H1 (cell line): ENCODE measurements around the gene FGF18. TPM values are rescaled to one million over a fixed set of nuclear protein-coding genes. Genes with fewer than 3 reads are reported as not detected.

Experiments
- CTCF ChIA-PET: fragments of 300-600 bp; sonication (Branson Sonifier 250); formaldehyde crosslinking; loops from one replicate; lab custom pipeline; 2021; ENCODE audit not compliant: partially characterized antibody; lab: Charles Lee
- POLR2A ChIA-PET: fragments of 300-600 bp; sonication (Branson Sonifier 250); formaldehyde crosslinking; loops from one replicate; lab custom pipeline; 2021; ENCODE audit warnings: inconsistent platforms; ENCODE audit not compliant: partially characterized antibody; lab: Charles Lee
- DNase-seq, 2 experiments: peaks; one replicate each; pipeline versions ENCODE4 v3.0.0 to v3.0.0-alpha.2; 2010 to 2022; ENCODE audit warnings: low spot score in 2 of 2, low read depth in 1 of 2, mixed read lengths in 1 of 2
- FAIRE-seq: peaks from 2 replicates; lab custom pipeline; 2011; peaks lifted over from hg19 to GRCh38; lab: Jason Lieb, UNC
- H2AFZ ChIP-seq: 2 replicates; pipeline ENCODE4 v1.8.1; 2012; ENCODE audit warnings: low read length, inconsistent platforms
- H2AK5ac ChIP-seq: 2 replicates; pipeline ENCODE4 v1.6.1; 2013; ENCODE audit warnings: low read depth, low read length
- H2BK120ac ChIP-seq: replicated peaks from 2 replicates; pipeline ENCODE3; 2013; ENCODE audit warnings: low read depth, low read length, inconsistent platforms
- H2BK12ac ChIP-seq: 2 replicates; pipeline ENCODE4 v1.6.1; 2013; ENCODE audit warnings: low read depth, low read length
- H2BK15ac ChIP-seq: 2 replicates; pipeline ENCODE4 v1.6.1; 2013; ENCODE audit warnings: low read length
- H2BK20ac ChIP-seq: 2 replicates; pipeline ENCODE4 v1.6.1; 2013; ENCODE audit warnings: low read length
- H2BK5ac ChIP-seq: 2 replicates; pipeline ENCODE4 v1.6.1; 2013; ENCODE audit warnings: low read depth, low read length
- H3K14ac ChIP-seq: 2 replicates; pipeline ENCODE4 v1.6.1; 2013; ENCODE audit warnings: inconsistent platforms; ENCODE audit not compliant: insufficient read length
- H3K18ac ChIP-seq: 2 replicates; pipeline ENCODE4 v1.6.1; 2013; ENCODE audit warnings: low read length; ENCODE audit errors: extremely low read depth
- H3K23ac ChIP-seq: 2 replicates; pipeline ENCODE4 v1.6.1; 2013; ENCODE audit warnings: inconsistent platforms; ENCODE audit not compliant: insufficient read length
- H3K23me2 ChIP-seq: 2 replicates; pipeline ENCODE4 v1.6.1; 2013; ENCODE audit warnings: low read depth, low read length
- H3K27ac ChIP-seq: 2 replicates; pipeline ENCODE4 v1.6.1; 2011; ENCODE audit warnings: low read depth, low read length, inconsistent platforms
- H3K27me3 ChIP-seq, 4 experiments: replicated peaks in 1 of 4; 1 replicate in 1 of 4; 2 replicates in 3 of 4; pipeline versions ENCODE4 v1.6.1 to v1.8.1; 2011 to 2013; ENCODE audit warnings: low read length in 3 of 4, mild to moderate bottlenecking in 3 of 4, inconsistent platforms in 2 of 4, mixed read lengths in 2 of 4, moderate library complexity in 1 of 4; ENCODE audit not compliant: control insufficient read depth in 3 of 4, insufficient read depth in 3 of 4; ENCODE audit errors: extremely low read depth in 1 of 4
- H3K36me3 ChIP-seq, 4 experiments: 2 replicates each; pipeline versions ENCODE4 v1.6.1 to v1.8.1; 2011 to 2013; ENCODE audit warnings: mild to moderate bottlenecking in 4 of 4, low read length in 3 of 4, moderate library complexity in 2 of 4, control low read depth in 1 of 4, inconsistent platforms in 1 of 4; ENCODE audit not compliant: insufficient read depth in 4 of 4, control insufficient read depth in 2 of 4
- H3K4ac ChIP-seq: replicated peaks from 2 replicates; pipeline ENCODE3; 2013; ENCODE audit warnings: low read length, low read depth, mixed read lengths, inconsistent platforms; ENCODE audit not compliant: insufficient read length
- H3K4me1 ChIP-seq, 4 experiments: replicated peaks in 1 of 4; 1 replicate in 1 of 4; 2 replicates in 3 of 4; pipeline versions ENCODE4 v1.6.1 to v1.8.1; 2011 to 2013; ENCODE audit warnings: low read length in 3 of 4, inconsistent platforms in 2 of 4, mixed read lengths in 1 of 4; ENCODE audit not compliant: insufficient read depth in 4 of 4, control insufficient read depth in 3 of 4
- H3K4me2 ChIP-seq, 2 experiments: 2 replicates each; pipeline versions ENCODE4 v1.6.1 to v1.8.1; 2011 to 2013; ENCODE audit warnings: low read depth in 2 of 2, low read length in 2 of 2, control low read depth in 1 of 2, inconsistent platforms in 1 of 2, mild to moderate bottlenecking in 1 of 2; ENCODE audit not compliant: insufficient read depth in 1 of 2
- H3K4me3 ChIP-seq, 4 experiments: fragments of 200-600, 300-600 bp in 1 of 4; sonication (generic), shearing (Covaris generic), sonication (Bioruptor Twin) in 1 of 4; 2 replicates each; pipeline versions ENCODE4 v1.5.1 to v1.8.1; 2011 to 2016; ENCODE audit warnings: low read length in 4 of 4, low read depth in 3 of 4, control low read depth in 2 of 4, inconsistent platforms in 2 of 4, mild to moderate bottlenecking in 2 of 4, mixed read lengths in 1 of 4, moderate library complexity in 1 of 4; ENCODE audit not compliant: insufficient read depth in 2 of 4; ENCODE audit errors: extremely low read depth in 1 of 4
- H3K56ac ChIP-seq: replicated peaks from 2 replicates; pipeline ENCODE3; 2013; ENCODE audit warnings: low read depth, mild to moderate bottlenecking, mixed read lengths, low read length, inconsistent platforms; ENCODE audit not compliant: insufficient read length
- H3K79me1 ChIP-seq: 2 replicates; pipeline ENCODE4 v1.6.1; 2013; ENCODE audit warnings: low read depth, low read length, control low read depth
- H3K79me2 ChIP-seq, 2 experiments: 2 replicates each; pipeline versions ENCODE4 v1.6.1 to v1.8.1; 2012 to 2013; ENCODE audit warnings: low read length in 2 of 2, mild to moderate bottlenecking in 2 of 2, inconsistent platforms in 1 of 2; ENCODE audit not compliant: insufficient read depth in 2 of 2, control insufficient read depth in 1 of 2
- H3K9ac ChIP-seq, 4 experiments: replicated peaks in 1 of 4; 1 replicate in 1 of 4; 2 replicates in 3 of 4; pipeline versions ENCODE4 v1.6.1 to v1.8.1; 2011 to 2013; ENCODE audit warnings: low read depth in 3 of 4, low read length in 3 of 4, control low read depth in 2 of 4, mild to moderate bottlenecking in 2 of 4, moderate library complexity in 2 of 4, inconsistent platforms in 1 of 4; ENCODE audit errors: extremely low read depth in 1 of 4
- H3K9me3 ChIP-seq, 2 experiments: 2 replicates each; pipeline versions ENCODE4 v1.6.1 to v1.8.1; 2012 to 2013; ENCODE audit warnings: mild to moderate bottlenecking in 2 of 2, moderate library complexity in 2 of 2, control low read depth in 1 of 2, inconsistent platforms in 1 of 2, low read depth in 1 of 2, low read length in 1 of 2, mixed read lengths in 1 of 2; ENCODE audit not compliant: insufficient read depth in 2 of 2
- H4K20me1 ChIP-seq, 2 experiments: replicated peaks in 1 of 2; 2 replicates each; pipeline versions ENCODE3 to v1.8.1; 2011 to 2013; ENCODE audit warnings: inconsistent platforms in 2 of 2, low read length in 2 of 2, mild to moderate bottlenecking in 1 of 2; ENCODE audit not compliant: insufficient read depth in 2 of 2, control insufficient read depth in 1 of 2
- H4K5ac ChIP-seq: 2 replicates; pipeline ENCODE4 v1.6.1; 2013; ENCODE audit warnings: low read length, low read depth, mixed read lengths, inconsistent platforms; ENCODE audit not compliant: insufficient read length
- H4K8ac ChIP-seq: 2 replicates; pipeline ENCODE4 v1.8.0; 2013; ENCODE audit warnings: mild to moderate bottlenecking, moderate library complexity, low read length, inconsistent platforms; ENCODE audit not compliant: insufficient read depth; ENCODE audit errors: extremely low read depth
- H4K91ac ChIP-seq: replicated peaks from 2 replicates; pipeline ENCODE3; 2013; ENCODE audit warnings: low read length, mixed read lengths, inconsistent platforms; ENCODE audit not compliant: insufficient read length
- BACH1 ChIP-seq: IDR thresholded peaks from 2 replicates; pipeline ENCODE4 v1.6.1; 2012; ENCODE audit warnings: low read length, improper control_type of control experiment
- CEBPB ChIP-seq: IDR thresholded peaks from 2 replicates; pipeline ENCODE4 v1.6.1; 2012; ENCODE audit warnings: low read depth, low read length
- CHD1 ChIP-seq: IDR thresholded peaks from 2 replicates; pipeline ENCODE4 v1.6.1; 2012; ENCODE audit warnings: low read depth, low read length, improper control_type of control experiment
- EP300 ChIP-seq, 2 experiments: IDR thresholded peaks; 1 replicate in 1 of 2; 2 replicates in 1 of 2; pipeline ENCODE4 v1.6.1; 2011 to 2012; ENCODE audit warnings: low read depth in 2 of 2, low read length in 2 of 2, mild to moderate bottlenecking in 2 of 2, borderline replicate concordance in 1 of 2, inconsistent platforms in 1 of 2, moderate library complexity in 1 of 2
- FOSL1 ChIP-seq: IDR thresholded peaks from 2 replicates; pipeline ENCODE4 v1.6.1; 2011; ENCODE audit warnings: mild to moderate bottlenecking, low read depth, low read length, moderate library complexity; ENCODE audit not compliant: insufficient read depth
- GABPA ChIP-seq: IDR thresholded peaks from 2 replicates; pipeline ENCODE4 v1.6.1; 2011; ENCODE audit warnings: mild to moderate bottlenecking, low read length, moderate library complexity, borderline replicate concordance; ENCODE audit not compliant: insufficient read depth
- HDAC6 ChIP-seq: IDR thresholded peaks from one replicate; pipeline ENCODE4 v1.7.1; 2012; ENCODE audit warnings: low read depth, mild to moderate bottlenecking, inconsistent platforms, low read length, moderate library complexity
- JUN ChIP-seq: IDR thresholded peaks from 2 replicates; pipeline ENCODE4 v1.6.1; 2011; ENCODE audit warnings: low read depth, mild to moderate bottlenecking, improper control_type of control experiment, low read length
- JUND ChIP-seq: IDR thresholded peaks from 2 replicates; pipeline ENCODE4 v1.6.1; 2011; ENCODE audit warnings: mild to moderate bottlenecking, improper control_type of control experiment, low read length
- KDM4A ChIP-seq: IDR thresholded peaks from one replicate; pipeline ENCODE4 v1.7.1; 2012; ENCODE audit warnings: low read depth, mild to moderate bottlenecking, moderate library complexity, low read length, inconsistent platforms; ENCODE audit not compliant: severe bottlenecking
- NANOG ChIP-seq: IDR thresholded peaks from 2 replicates; pipeline ENCODE4 v1.6.1; 2011; ENCODE audit warnings: low read length, low read depth, mild to moderate bottlenecking, inconsistent platforms; ENCODE audit not compliant: insufficient read depth, poor library complexity, severe bottlenecking
- POLR2A ChIP-seq, 2 experiments: IDR thresholded peaks; 1 replicate in 1 of 2; 2 replicates in 1 of 2; pipeline ENCODE4 v1.6.1; 2011; ENCODE audit warnings: low read depth in 2 of 2, low read length in 2 of 2, mild to moderate bottlenecking in 2 of 2; ENCODE audit errors: control extremely low read depth in 1 of 2
- POU5F1 ChIP-seq: IDR thresholded peaks from 2 replicates; pipeline ENCODE4 v1.6.1; 2011; ENCODE audit warnings: low read depth, mild to moderate bottlenecking, low read length, moderate library complexity
- RBBP5 ChIP-seq: IDR thresholded peaks from 2 replicates; pipeline ENCODE4 v1.7.1; 2012; ENCODE audit warnings: low read depth, mild to moderate bottlenecking, inconsistent platforms, low read length, moderate library complexity, borderline replicate concordance
- TCF12 ChIP-seq: IDR thresholded peaks from 2 replicates; pipeline ENCODE4 v1.6.1; 2011; ENCODE audit warnings: low read depth, mild to moderate bottlenecking, low read length
- WGBS, 2 experiments: shearing (Covaris generic) in 1 of 2; methylation state at CpG; one replicate each; pipeline versions ENCODE4 v1.1.6 to v1.1.7; 2013 to 2015; ENCODE audit warnings: low lambda C conversion rate in 2 of 2, mixed read lengths in 2 of 2, inconsistent platforms in 1 of 2, low coverage in 1 of 2, missing lambda C conversion rate in 1 of 2; ENCODE audit not compliant: insufficient replicate concordance in 2 of 2, insufficient coverage in 1 of 2, insufficient read length in 1 of 2; ENCODE audit errors: extremely low coverage in 1 of 2, missing lambda C conversion rate in 1 of 2; 5-methylcytosine and 5-hydroxymethylcytosine counted together
- polyA plus RNA-seq, 7 experiments: library from polyadenylated mRNA; depleted of rRNA in 3 of 7; stranded (reverse) in 5 of 7; unstranded in 2 of 7; fragments of >200 nt in 5 of 7; fragments of 200-250 nt in 2 of 7; gene quantifications; 1 replicate in 5 of 7; 2 replicates in 1 of 7; 4 replicates in 1 of 7; pipeline versions ENCODE4 v1.2.1 to v1.2.3, GENCODE V29; 2011 to 2013; ENCODE audit warnings: missing spikeins in 2 of 7, mixed read lengths in 2 of 7
- total RNA-seq: library from RNA; stranded (reverse); fragmentation: NEBNext Ultra II Directional; extraction: Animal tissue kit (Norgen Biotek cat#: 25700); gene quantifications from 2 replicates; pipeline ENCODE4 v1.2.1, GENCODE V29; 2021

The FGF18 gene
- total and polyA plus RNA-seq, 2 of the 8 experiments (the other 6 are each of a cell fraction or from before 2014, with no cell fraction given), result 0.54 to 1.3 TPM

GRCh38 chr5:171369898-171370297 is 49.5 kb upstream of the FGF18 start:
- CTCF ChIA-PET, result interaction anchor here (0.6 to 2.7 kb wide), 7 partner anchors 10 to 108 kb away, joined by 3 to 10 read pairs (median 3); partner anchors contain the start of gene TLX3
- no peak overlapping the region for H3K4ac ChIP-seq
- 0 out of 2 replicates have a peak, but pooled peaks cover 2% of the 10 kb centered on the region for H3K79me1 ChIP-seq
- no peak overlapping the region for H2BK12ac ChIP-seq
- no peak overlapping the region for H3K27ac ChIP-seq
- no peaks in the 10 kb centered on the region for H3K4me1 ChIP-seq
- H3K23me2 ChIP-seq, result no peaks in the 10 kb centered on the region
- H4K20me1 ChIP-seq, result no peaks in the 10 kb centered on the region
- H3K56ac ChIP-seq, result no peak overlapping the region
- H2BK120ac ChIP-seq, result no peak overlapping the region
- FAIRE-seq (no peak), DNase-seq (no peak)
- no peak overlapping the region for H3K4me2 ChIP-seq
- no peak overlapping the region for H4K91ac ChIP-seq
- H3K27me3 ChIP-seq, result no peaks in the 10 kb centered on the region
- H2BK20ac ChIP-seq, result no peak overlapping the region
- POLR2A ChIA-PET, result interaction anchor here (1.3 to 10.9 kb wide), 3 partner anchors 10 to 23 kb away, joined by 3 to 105 read pairs (median 4); partner anchors contain the start of gene NPM1
- H2AK5ac ChIP-seq, result no peak overlapping the region
- no peak overlapping the region for H2BK15ac ChIP-seq
- no peak overlapping the region for H3K18ac ChIP-seq
- no peak overlapping the region for H3K23ac ChIP-seq
- H3K36me3 ChIP-seq, result no peaks in the 10 kb centered on the region
- H4K5ac ChIP-seq, result no peak overlapping the region
- H3K4me3 ChIP-seq, result no peak overlapping the region
- no peak overlapping the region for H2AFZ ChIP-seq
- H3K9me3 ChIP-seq, result no peaks in the 10 kb centered on the region
- H3K14ac ChIP-seq, result no peak overlapping the region
- H2BK5ac ChIP-seq, result no peak overlapping the region
- no peaks in the 10 kb centered on the region for H3K79me2 ChIP-seq
- 91% methylated on average over 4 of the region's 4 CpGs; no CpG with 5 or more reads in 1 of the 2 experiments for WGBS, 2 experiments
- H4K8ac ChIP-seq, result no peak overlapping the region
- no peak overlapping the region for H3K9ac ChIP-seq
- no peak for TF ChIP-seq NANOG
- no peak for TF ChIP-seq POLR2A (IDR thresholded peaks at IDR 0.05; ENCODE audit: control extremely low read depth in 1 of 2, low read depth in 2 of 2, low read length in 2 of 2)
- no peak for TF ChIP-seq CHD1
- no peak for TF ChIP-seq RBBP5
- TF ChIP-seq JUN, result no peak
- TF ChIP-seq FOSL1, result no peak
- no peak for TF ChIP-seq TCF12
- no peak for TF ChIP-seq CEBPB
- no peak for TF ChIP-seq GABPA
- no peak for TF ChIP-seq HDAC6
- no peak for TF ChIP-seq POU5F1
- TF ChIP-seq BACH1, result no peak
- no peak for TF ChIP-seq JUND
- TF ChIP-seq EP300 (IDR thresholded peaks at IDR 0.05; ENCODE audit: borderline replicate concordance in 1 of 2, low read depth in 2 of 2, low read length in 2 of 2), result no peak
- no peak for TF ChIP-seq KDM4A
